Esophagus squamous epithelium (tissue), 5 donors: Measurements from ENCODE around the gene ACSL3. TPM values are rescaled to one million over a fixed set of nuclear protein-coding genes. Genes with fewer than 3 reads are reported as not detected.

ENCODE experiments used
- DNase-seq: peaks from one replicate; lab custom pipeline; 2025; lab: John Stamatoyannopoulos, UW
- H3K27ac ChIP-seq, 4 donors: fragments of 200-600 bp; sonication (generic); one replicate each; pipeline ENCODE4 v1.5.1; 2016 to 2019; ENCODE audit warnings: mild to moderate bottlenecking in 1 of 4
- H3K27me3 ChIP-seq, 4 donors: fragments of 200-600 bp; sonication (generic); 1 replicate in 3 of 4; 2 replicates in 1 of 4; pipeline versions ENCODE4 v1.5.1 to v1.6.0; 2017 to 2021; ENCODE audit warnings: antibody characterized with exemption in 1 of 4
- H3K36me3 ChIP-seq, 3 donors: fragments of 200-600 bp; sonication (generic); one replicate each; pipeline ENCODE4 v1.5.1; 2016 to 2019
- H3K4me1 ChIP-seq, 3 donors: fragments of 200-600 bp; sonication (generic); one replicate each; pipeline ENCODE4 v1.5.1; 2017 to 2019
- H3K4me3 ChIP-seq, 4 donors: fragments of 200-600 bp; sonication (generic); 1 replicate in 3 of 4; 2 replicates in 1 of 4; pipeline ENCODE4 v1.5.1; 2016 to 2019; ENCODE audit warnings: mild to moderate bottlenecking in 2 of 4, moderate library complexity in 1 of 4
- H3K9me3 ChIP-seq, 3 donors: fragments of 200-600 bp; sonication (generic); one replicate each; pipeline ENCODE4 v1.5.1; 2016 to 2019
- POLR2A ChIP-seq, 4 donors: fragments of 450-650 bp; IDR thresholded peaks; one replicate each; pipeline ENCODE4 v1.6.1; 2017; ENCODE audit warnings: antibody characterized with exemption in 4 of 4, mild to moderate bottlenecking in 4 of 4, moderate library complexity in 3 of 4
- WGBS, 2 donors: methylation state at CpG; one replicate each; pipeline ENCODE4 v1.1.5; 2018; 5-methylcytosine and 5-hydroxymethylcytosine counted together
- intact Hi-C: fragments of 100-400 bp; cut with DNase I; formaldehyde crosslinking; loops from one replicate; pipeline ENCODE4 v1.15.0; 2022
- total RNA-seq, 4 donors: library from RNA; depleted of rRNA; stranded (reverse); fragments of >200 nt; gene quantifications; one replicate each; pipeline ENCODE4 v1.1.0, GENCODE V29; 2016
- TF ChIP-seq, protein P1 (sequence below), 6 experiments: fragments of 450-650 bp in 4 of 6; fragments of 200-600 bp in 2 of 6; sonication (generic) in 2 of 6; IDR thresholded peaks; one replicate each; pipeline ENCODE4 v1.5.1; 2016 to 2019; ENCODE audit warnings: antibody characterized with exemption in 6 of 6, mild to moderate bottlenecking in 4 of 6, moderate library complexity in 4 of 6
- donor health status: DM: yes; HTN: yes; CAD: no.

ACSL3 gene
- total RNA-seq, 4 donors from 2014 or later = 62.4 to 84.6 (median 76.6) TPM

DNA sequence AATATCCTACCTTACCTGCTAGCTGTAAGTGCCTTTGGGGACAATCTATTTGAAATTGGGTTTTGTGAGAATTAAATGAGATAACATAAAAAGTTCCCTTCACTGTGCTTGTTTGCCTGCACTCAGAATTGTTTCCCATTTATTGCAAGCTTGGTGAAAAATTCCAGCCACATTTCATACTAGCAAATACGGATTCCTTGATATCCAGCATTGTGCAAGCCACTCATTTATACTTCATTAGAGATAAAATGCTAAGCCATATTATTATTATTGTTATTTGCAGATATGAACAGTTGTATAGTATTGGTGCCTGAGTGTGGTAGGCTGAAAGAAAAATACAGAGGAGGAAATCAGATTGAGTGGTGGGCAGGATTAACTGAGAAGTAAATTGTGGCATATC, 31.9 kb downstream of the ACSL3 start:
- Histone ChIP-seq H3K36me3 (peaks cover 0 to 7% (median 0%) of the 10 kb centered on the region in 3 donors), H3K27me3 (no peaks in the 10 kb centered on the region), H3K9me3 (no peaks in the 10 kb centered on the region), H3K27ac (no peak overlapping the region), H3K4me1 (peaks cover 0 to 14% (median 3%) of the 10 kb centered on the region in 3 donors), H3K4me3 (no peak overlapping the region)
- TF ChIP-seq, protein P1, sequence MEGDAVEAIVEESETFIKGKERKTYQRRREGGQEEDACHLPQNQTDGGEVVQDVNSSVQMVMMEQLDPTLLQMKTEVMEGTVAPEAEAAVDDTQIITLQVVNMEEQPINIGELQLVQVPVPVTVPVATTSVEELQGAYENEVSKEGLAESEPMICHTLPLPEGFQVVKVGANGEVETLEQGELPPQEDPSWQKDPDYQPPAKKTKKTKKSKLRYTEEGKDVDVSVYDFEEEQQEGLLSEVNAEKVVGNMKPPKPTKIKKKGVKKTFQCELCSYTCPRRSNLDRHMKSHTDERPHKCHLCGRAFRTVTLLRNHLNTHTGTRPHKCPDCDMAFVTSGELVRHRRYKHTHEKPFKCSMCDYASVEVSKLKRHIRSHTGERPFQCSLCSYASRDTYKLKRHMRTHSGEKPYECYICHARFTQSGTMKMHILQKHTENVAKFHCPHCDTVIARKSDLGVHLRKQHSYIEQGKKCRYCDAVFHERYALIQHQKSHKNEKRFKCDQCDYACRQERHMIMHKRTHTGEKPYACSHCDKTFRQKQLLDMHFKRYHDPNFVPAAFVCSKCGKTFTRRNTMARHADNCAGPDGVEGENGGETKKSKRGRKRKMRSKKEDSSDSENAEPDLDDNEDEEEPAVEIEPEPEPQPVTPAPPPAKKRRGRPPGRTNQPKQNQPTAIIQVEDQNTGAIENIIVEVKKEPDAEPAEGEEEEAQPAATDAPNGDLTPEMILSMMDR (IDR thresholded peaks at IDR 0.05) = no peak
- TF ChIP-seq POLR2A (IDR thresholded peaks at IDR 0.05) = no peak
- whole genome bisulfite sequencing, 2 donors = 82 to 88% methylated on average over 1 of the region's 1 CpG
- intact Hi-C loops = no loop called here
- DNase-seq = no peak

DNA sequence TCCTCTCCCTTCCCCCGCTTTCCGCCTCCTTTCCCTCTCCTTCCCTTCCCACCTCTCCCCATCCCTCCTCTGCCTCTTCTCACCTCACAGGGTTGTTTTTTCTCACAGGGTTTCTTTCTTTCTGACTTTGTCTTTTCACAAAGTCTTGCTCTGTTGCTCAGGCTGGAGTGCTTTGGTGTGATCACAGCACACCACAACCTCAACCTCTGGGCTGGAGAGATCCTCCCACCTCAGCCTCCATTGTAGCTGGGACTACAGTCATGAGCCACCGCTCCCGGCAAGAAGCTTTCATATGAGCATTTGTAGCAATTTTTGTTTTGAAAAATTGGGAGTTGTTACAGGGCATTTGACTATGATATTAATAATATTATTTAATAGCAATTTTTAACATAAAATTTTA, 32.9 kb downstream of the ACSL3 start:
- WGBS, 2 donors = 93 to 96% methylated on average over 4 of the region's 4 CpGs
- no peak overlapping the region for H3K27ac ChIP-seq
- intact Hi-C loops = no loop called here
- no peaks in the 10 kb centered on the region for H3K9me3 ChIP-seq
- no peak for TF ChIP-seq POLR2A (IDR thresholded peaks at IDR 0.05)
- TF ChIP-seq, protein P1 (IDR thresholded peaks at IDR 0.05) = no peak
- no peak overlapping the region for H3K4me3 ChIP-seq
- no peaks in the 10 kb centered on the region for H3K27me3 ChIP-seq
- peaks cover 0 to 7% (median 0%) of the 10 kb centered on the region in 3 donors for H3K36me3 ChIP-seq
- peaks cover 0 to 16% (median 3%) of the 10 kb centered on the region in 3 donors for H3K4me1 ChIP-seq
- DNase-seq = no peak

DNA sequence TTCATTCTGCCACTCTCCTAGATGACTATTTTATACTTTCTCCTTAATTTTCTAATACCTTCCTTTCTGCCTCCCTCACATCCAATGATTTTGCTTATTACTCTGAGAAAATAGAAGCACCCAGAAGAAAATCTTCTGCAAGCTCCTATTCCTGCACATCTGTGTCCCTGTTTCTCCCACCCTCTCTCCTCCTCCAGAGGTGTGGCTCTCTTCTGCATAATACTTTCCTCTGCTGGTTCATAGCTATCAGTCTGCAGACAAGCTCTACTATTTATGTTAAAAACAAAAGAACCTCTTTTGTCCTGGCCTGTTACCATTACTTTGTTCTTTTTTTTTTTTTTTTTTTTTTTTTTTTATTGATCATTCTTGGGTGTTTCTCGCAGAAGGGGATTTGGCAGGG, 34.3 kb downstream of the ACSL3 start:
- Histone ChIP-seq H3K27me3 (no peaks in the 10 kb centered on the region), H3K9me3 (no peaks in the 10 kb centered on the region), H3K4me1 (peaks cover 0 to 29% (median 8%) of the 10 kb centered on the region in 3 donors), H3K27ac (no peak overlapping the region), H3K4me3 (no peak overlapping the region), H3K36me3 (peaks cover 0 to 7% (median 0%) of the 10 kb centered on the region in 3 donors)
- no peak for TF ChIP-seq POLR2A (IDR thresholded peaks at IDR 0.05)
- TF ChIP-seq, protein P1 (IDR thresholded peaks at IDR 0.05) = no peak
- intact Hi-C loops = no loop called here
- DNase-seq = no peak
- WGBS, 2 donors = no CpG with 5 or more reads among the region's 1 CpG

DNA sequence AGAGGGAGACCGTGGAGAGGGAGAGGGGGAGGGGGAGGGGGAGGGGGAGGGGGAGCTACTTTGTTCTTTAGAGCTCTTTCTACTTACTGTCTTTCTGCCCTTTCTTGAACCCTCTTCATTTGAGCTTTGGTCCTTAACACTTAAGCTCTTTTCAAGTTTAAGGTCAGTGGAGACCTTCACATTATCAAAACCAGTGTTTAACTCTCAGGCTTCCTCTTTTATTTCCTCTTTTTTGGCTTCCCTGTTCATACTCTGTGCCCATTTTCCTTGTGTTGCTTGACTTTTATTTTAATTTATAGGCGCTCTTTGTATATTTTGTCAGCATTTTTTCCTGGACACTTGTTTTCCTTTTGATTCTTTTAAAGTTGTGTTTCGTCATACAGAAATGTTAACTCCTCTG, 37.1 kb downstream of the ACSL3 start:
- intact Hi-C loops = no loop called here
- Histone ChIP-seq H3K4me1 (peaks cover 0 to 38% (median 8%) of the 10 kb centered on the region in 3 donors), H3K27ac (no peak overlapping the region), H3K36me3 (peaks cover 0 to 8% (median 0%) of the 10 kb centered on the region in 3 donors), H3K27me3 (no peaks in the 10 kb centered on the region), H3K4me3 (no peak overlapping the region), H3K9me3 (no peaks in the 10 kb centered on the region)
- TF ChIP-seq, protein P1 (IDR thresholded peaks at IDR 0.05) = no peak
- no peak for TF ChIP-seq POLR2A (IDR thresholded peaks at IDR 0.05)
- 76 to 80% methylated on average over 2 of the region's 3 CpGs for WGBS, 2 donors
- no peak for DNase-seq

DNA sequence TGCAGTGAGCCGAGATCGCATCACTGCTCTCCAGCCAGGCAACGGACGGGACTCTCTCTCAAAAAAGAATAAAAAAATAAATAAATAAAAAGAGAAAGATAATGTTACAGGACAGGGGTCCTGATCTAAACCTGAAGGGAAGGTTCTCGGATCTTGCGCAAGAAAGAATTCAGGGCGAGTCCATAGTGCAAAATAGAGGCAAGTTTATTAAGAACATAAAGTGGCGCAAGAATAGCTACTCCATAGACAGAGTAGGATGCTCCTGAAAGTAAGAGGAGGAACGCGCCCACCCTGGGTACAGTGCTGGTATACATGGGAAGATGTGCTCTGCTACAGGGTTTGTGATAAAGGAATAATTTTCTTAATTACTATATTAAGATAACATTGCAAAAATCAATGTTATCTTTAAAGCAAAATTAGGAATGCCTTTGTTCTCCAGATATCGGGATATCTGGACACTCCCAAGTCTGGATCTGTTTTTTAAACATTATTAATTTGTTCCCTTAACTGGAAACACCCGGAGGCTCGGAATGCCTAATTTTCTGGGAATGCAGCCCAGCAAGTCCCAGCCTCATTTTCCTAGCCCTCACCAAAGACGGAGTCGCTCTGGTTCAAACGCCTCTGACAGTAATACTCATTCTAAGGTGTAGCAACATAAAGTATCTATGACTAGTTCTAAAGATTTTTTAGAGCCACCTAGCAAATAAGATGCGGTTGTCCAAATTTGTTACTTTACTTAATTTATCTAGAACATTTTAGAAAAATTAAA, 38.8 kb downstream of the ACSL3 start:
- Histone ChIP-seq H3K4me1 (peaks cover 0 to 45% (median 12%) of the 10 kb centered on the region in 3 donors), H3K27me3 (no peaks in the 10 kb centered on the region), H3K36me3 (peaks cover 0 to 12% (median 0%) of the 10 kb centered on the region in 3 donors), H3K9me3 (no peaks in the 10 kb centered on the region), H3K27ac (no peak overlapping the region), H3K4me3 (no peak overlapping the region)
- TF ChIP-seq POLR2A (IDR thresholded peaks at IDR 0.05) = no peak
- TF ChIP-seq, protein P1 (IDR thresholded peaks at IDR 0.05) = no peak
- intact Hi-C loops = loop anchor here (5.0 kb wide), 2 partner anchors 32 to 192 kb away; no protein-coding TSS in a partner anchor
- 70 to 77% methylated on average over 14 to 17 of the region's 17 CpGs for WGBS, 2 donors
- DNase-seq = no peak
